Aorta (tissue), 5 donors: ENCODE results near the gene ATF4. TPM values are rescaled to one million over a fixed set of nuclear protein-coding genes. Genes with fewer than 3 reads are reported as not detected.

Experiments
- ATAC-seq: fragments of 200-7000 bp; cut with Tn5 transposase; one replicate; pipeline ENCODE4 v1.9.1; 2022; ENCODE audit warnings: moderate library complexity; ENCODE audit not compliant: low FRiP score
- DNase-seq, 2 donors: peaks; one replicate each; pipeline ENCODE4 v3.0.0-alpha.2; 2020
- H3K27ac ChIP-seq, 2 donors: one replicate each; pipeline ENCODE4 v1.5.1; 2013; ENCODE audit warnings: low read length in 2 of 2, mild to moderate bottlenecking in 2 of 2, moderate library complexity in 2 of 2, control low read depth in 1 of 2, inconsistent platforms in 1 of 2, low read depth in 1 of 2
- H3K27me3 ChIP-seq, 2 donors: one replicate each; pipeline ENCODE4 v1.6.1; 2013; ENCODE audit warnings: control low read depth in 1 of 2, low read length in 1 of 2, mild to moderate bottlenecking in 1 of 2, moderate library complexity in 1 of 2; ENCODE audit not compliant: insufficient read depth in 2 of 2, control insufficient read depth in 1 of 2
- H3K36me3 ChIP-seq, 2 donors: one replicate each; pipeline ENCODE4 v1.6.1; 2013; ENCODE audit warnings: control low read depth in 1 of 2, low read length in 1 of 2, mild to moderate bottlenecking in 1 of 2; ENCODE audit not compliant: insufficient read depth in 2 of 2, control insufficient read depth in 1 of 2
- H3K4me1 ChIP-seq, 2 donors: one replicate each; pipeline ENCODE4 v1.6.1; 2013; ENCODE audit warnings: low read length in 2 of 2, control low read depth in 1 of 2, mild to moderate bottlenecking in 1 of 2, moderate library complexity in 1 of 2; ENCODE audit not compliant: insufficient read depth in 2 of 2, control insufficient read depth in 1 of 2
- H3K4me3 ChIP-seq, 2 donors: one replicate each; pipeline ENCODE4 v1.5.1; 2013; ENCODE audit warnings: low read length in 2 of 2, control low read depth in 1 of 2, mild to moderate bottlenecking in 1 of 2
- H3K9me3 ChIP-seq: one replicate; pipeline ENCODE4 v1.6.1; 2013; ENCODE audit warnings: mild to moderate bottlenecking, low read length; ENCODE audit not compliant: control insufficient read depth
- WGBS, 2 donors: extraction: QIAGEN DNeasy Blood & Tissue Kit; methylation state at CpG; one replicate each; pipeline ENCODE4 v1.1.7; 2013; 5-methylcytosine and 5-hydroxymethylcytosine counted together
- intact Hi-C, 2 donors: fragments of 100-400 bp; cut with DNase I; formaldehyde crosslinking; loops; one replicate each; pipeline versions ENCODE4 v1.14.2 to v1.15.0; 2022
- polyA plus RNA-seq, 2 donors: library from polyadenylated mRNA; stranded (reverse); fragments of 200-250 nt; gene quantifications; one replicate each; pipeline ENCODE4 v1.2.3, GENCODE V29; 2013
- total RNA-seq, 2 donors: library from RNA; stranded (reverse); fragmentation: NEBNext Ultra II Directional; extraction: Animal tissue kit (Norgen Biotek cat#: 25700); gene quantifications; one replicate each; pipeline ENCODE4 v1.2.1, GENCODE V29; 2021
- donor health status: healthy with polysubstance abuse.
- donor health status: Bipolar disorder and iron deficiency.
- donor health status: DM: no; HTN: no; CAD: no.
- donor health status: DM: no; HTN: no; CAD: no.
- donor health status: DM: yes; HTN: yes; CAD: no.

The ATF4 gene
- total and polyA plus RNA-seq, 4 donors: 305 to 759 (median 448) TPM

DNA sequence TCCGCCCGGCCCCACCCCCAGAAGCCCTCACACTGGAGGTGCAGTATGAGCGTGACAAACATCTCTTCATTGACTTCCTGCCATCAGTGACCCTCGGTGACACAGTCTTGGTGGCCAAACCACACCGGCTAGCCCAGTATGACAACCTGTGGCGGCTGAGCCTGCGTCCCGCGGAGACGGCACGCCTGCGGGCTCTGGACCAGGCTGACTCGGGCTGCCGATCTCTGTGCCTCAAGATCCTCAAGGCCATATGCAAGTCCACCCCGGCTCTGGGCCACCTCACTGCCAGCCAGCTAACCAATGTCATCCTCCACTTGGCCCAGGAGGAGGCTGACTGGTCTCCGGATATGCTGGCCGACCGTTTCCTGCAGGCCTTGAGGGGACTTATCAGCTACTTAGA, 6.6 kb upstream of the ATF4 start:
- intact Hi-C loops: loop anchor here in 1 of 2 donors (5.0 kb wide), 1 partner anchor 171 kb away; no protein-coding TSS in a partner anchor
- Histone ChIP-seq H3K4me3 (no peak overlapping the region), H3K4me1 (no peaks in the 10 kb centered on the region), H3K9me3 (no peaks in the 10 kb centered on the region), H3K36me3 (peaks cover 0 to 16% of the 10 kb centered on the region in 2 donors), H3K27ac (no peak overlapping the region), H3K27me3 (no peaks in the 10 kb centered on the region)
- 89 to 90% methylated on average over 18 of the region's 18 CpGs for WGBS, 2 donors
- ATAC-seq (no peak), DNase-seq (peak in 1 of 2 donors; percentile 76)

DNA sequence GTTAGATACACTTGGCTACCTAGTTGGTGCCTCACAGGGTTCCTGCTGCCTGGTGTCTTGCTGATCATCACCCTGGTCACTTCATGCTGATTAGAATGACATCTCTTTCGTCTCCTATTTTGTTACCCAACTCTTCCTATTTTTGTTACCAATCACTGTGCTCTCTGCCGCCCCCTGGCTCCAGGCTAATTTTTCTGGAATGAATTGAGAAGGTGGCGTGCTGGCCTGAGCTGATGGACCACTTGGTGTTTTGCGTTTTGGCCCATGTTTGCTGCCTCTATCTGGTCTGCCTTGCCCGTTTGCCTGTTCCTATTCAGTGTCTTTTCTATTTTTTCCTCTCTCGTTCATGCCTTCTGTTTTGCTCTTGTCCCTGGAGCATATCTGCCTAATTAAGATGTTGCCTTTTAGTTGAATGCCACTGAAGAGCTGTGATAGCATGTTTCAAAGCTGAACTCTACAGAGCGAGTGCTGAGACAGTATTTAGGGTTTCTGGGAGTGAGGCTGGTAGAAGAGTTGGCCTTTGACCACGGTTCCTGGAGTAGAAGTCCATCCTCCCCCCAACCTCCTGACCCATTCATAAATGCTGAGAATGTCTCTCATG, 5.9 kb upstream of the ATF4 start:
- DNase-seq (peak in 1 of 2 donors; percentile 87), ATAC-seq (no peak)
- Histone ChIP-seq H3K27ac (no peak overlapping the region), H3K9me3 (no peaks in the 10 kb centered on the region), H3K4me1 (no peaks in the 10 kb centered on the region), H3K4me3 (no peak overlapping the region), H3K36me3 (peaks cover 0 to 16% of the 10 kb centered on the region in 2 donors), H3K27me3 (no peaks in the 10 kb centered on the region)
- 34 to 38% methylated on average over 8 of the region's 8 CpGs for WGBS, 2 donors
- intact Hi-C loops: loop anchor here in 1 of 2 donors (5.0 kb wide), 1 partner anchor 172 kb away; no protein-coding TSS in a partner anchor

DNA sequence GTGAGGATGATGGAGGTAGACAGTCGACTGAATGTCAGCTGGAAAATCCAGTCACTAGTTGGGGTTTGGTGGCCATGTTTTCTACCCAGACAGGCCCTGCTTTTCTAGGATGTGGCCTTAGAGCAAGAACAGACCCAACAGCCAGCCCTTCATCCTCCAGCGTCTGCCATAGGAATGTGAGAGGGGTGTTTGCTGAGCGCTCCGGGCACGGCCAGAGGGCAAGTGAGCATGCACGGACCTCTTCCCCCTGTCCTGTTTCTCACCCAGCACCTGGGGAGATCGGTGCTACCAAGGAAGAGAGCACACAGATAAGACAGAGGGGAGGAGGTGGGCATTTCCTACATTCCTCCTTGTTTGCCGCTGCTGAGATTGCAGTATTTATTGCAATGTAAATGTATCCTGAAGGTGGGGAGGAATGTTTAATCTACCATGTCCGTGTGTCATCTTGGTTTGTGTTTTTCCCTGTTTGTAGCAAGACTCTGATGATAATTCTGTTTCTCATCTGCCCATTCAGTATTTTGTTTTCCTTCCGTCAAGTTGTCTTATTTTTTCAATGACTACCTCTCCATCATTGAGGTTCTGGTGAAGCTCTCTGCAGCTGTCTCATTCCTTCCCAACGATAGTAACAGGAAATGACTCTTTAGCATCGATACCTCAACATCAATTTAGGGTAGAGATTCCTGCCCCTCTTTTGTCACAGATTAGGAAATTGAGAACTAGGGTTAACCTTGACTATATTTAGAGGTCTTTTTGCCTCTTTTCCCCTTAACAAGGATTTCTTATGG, 4.9 kb upstream of the ATF4 start:
- no peak for ATAC-seq
- no peaks in the 10 kb centered on the region for H3K27me3 ChIP-seq
- DNase-seq: peak in 1 of 2 donors; percentile 52
- no peak overlapping the region for H3K4me3 ChIP-seq
- intact Hi-C loops: loop anchor here (5.0 kb wide), 2 partner anchors 113 to 118 kb away; partner anchors contain the start of gene TAB1 (in 1 of the 2)
- H3K9me3 ChIP-seq: no peaks in the 10 kb centered on the region
- H3K4me1 ChIP-seq: no peaks in the 10 kb centered on the region
- WGBS, 2 donors: 82 to 87% methylated on average over 12 of the region's 12 CpGs
- H3K36me3 ChIP-seq: peaks cover 0 to 16% of the 10 kb centered on the region in 2 donors
- no peak overlapping the region for H3K27ac ChIP-seq

DNA sequence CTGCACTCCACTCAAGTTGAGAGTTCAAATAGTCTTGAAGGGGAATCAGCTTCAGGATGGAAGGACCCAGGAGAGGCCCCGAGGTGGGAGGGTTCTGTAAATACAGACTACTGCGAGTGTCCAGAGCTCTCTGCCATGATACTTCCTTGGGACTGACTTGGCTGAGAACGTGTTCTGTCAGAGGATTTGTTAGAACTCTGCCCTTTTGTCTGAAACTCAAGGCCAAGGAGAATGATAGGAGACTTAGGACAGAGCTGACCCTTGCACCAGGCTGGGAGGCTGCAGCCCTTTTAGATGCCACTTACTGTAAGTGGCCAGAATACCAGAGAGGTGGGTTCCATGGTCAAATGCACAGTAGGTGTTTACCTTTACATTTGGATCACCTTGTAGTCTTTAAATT, 2.9 kb upstream of the ATF4 start:
- peaks cover 0 to 12% of the 10 kb centered on the region in 2 donors for H3K36me3 ChIP-seq
- no peak overlapping the region for H3K4me3 ChIP-seq
- H3K27me3 ChIP-seq: no peaks in the 10 kb centered on the region
- intact Hi-C loops: loop anchor here (5.0 kb wide), 2 partner anchors 115 to 120 kb away; partner anchors contain the start of gene TAB1 (in 1 of the 2)
- 81 to 82% methylated on average over 3 of the region's 3 CpGs for WGBS, 2 donors
- ATAC-seq (no peak), DNase-seq (peak in 1 of 2 donors; percentile 6)
- no peaks in the 10 kb centered on the region for H3K9me3 ChIP-seq
- H3K27ac ChIP-seq: no peak overlapping the region
- H3K4me1 ChIP-seq: no peaks in the 10 kb centered on the region

DNA sequence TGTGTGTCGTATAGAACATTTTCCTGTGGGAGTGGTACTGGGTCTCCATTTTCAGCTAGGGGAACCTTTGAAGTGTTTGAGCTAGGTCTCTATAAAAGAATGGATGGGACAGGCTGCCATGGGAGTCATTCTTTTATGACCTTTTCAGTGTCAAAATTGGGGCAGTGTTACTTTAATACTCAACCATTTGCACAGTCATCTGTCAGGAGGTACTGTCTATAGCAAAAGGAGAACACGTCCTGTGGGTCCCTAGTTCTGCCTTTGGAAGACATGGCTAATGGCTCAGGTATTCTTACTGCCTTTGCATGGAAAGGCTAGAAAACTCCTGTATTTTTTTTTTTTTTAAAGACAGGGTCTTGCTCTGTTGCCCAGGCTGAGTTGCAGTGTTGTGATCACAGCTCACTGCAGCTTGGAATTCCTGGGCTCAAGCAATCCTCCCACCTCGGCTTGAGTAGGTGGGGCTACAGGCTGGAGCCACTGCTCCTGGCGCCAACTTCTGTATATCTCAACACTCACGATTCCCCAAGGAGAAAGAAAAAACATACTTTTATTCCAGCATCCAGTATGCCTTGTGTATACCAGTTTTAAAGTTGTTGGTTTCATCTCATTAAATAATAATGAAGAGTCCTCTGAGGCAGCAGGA, 2.1 kb upstream of the ATF4 start:
- Histone ChIP-seq H3K9me3 (no peaks in the 10 kb centered on the region), H3K27me3 (no peaks in the 10 kb centered on the region), H3K36me3 (peaks cover 0 to 12% of the 10 kb centered on the region in 2 donors), H3K4me1 (no peaks in the 10 kb centered on the region), H3K4me3 (no peak overlapping the region), H3K27ac (no peak overlapping the region)
- intact Hi-C loops: loop anchor here (5.0 kb wide), 2 partner anchors 116 to 121 kb away; partner anchors contain the start of gene TAB1 (in 1 of the 2)
- WGBS, 2 donors: 31 to 32% methylated on average over 5 of the region's 5 CpGs
- ATAC-seq: no peak
- peak in 1 of 2 donors; percentile 7 for DNase-seq

DNA sequence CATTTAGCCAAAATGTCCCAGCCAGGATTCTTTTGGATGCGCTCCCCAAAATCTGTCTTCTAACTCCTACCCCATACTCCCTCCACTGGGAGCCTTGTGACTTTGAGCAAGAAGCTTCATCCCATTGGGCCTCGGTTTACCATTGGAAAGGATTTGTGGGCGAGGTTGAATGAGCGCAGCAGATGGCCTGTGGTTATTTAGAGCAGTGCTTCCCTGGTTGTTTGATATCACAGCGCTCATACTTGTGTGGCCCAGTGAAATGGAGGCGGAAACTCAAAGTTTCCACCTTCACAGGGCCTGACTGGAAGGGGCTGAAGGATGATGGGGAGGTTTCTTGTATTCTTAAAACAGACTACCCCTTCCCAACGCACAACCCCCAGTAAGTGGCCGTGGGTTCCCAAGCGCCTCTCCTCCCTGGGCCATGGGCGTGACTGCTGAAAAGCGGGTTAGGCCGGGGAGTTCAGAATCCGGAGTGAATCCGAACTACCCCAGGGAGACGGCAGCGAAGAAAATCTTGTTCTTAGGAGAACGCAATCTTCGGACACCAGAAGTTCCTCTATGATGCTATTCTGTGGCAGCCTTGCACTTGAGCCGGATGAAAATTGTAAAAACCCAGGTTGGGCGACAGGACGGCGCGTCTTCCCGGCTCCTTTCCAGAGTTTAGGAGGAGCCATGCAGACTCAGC, 1.2 kb upstream of the ATF4 start:
- 7 to 8% methylated on average over 24 of the region's 24 CpGs for WGBS, 2 donors
- peak in 1 of 2 donors; percentile 80 for DNase-seq
- Histone ChIP-seq H3K27me3 (no peaks in the 10 kb centered on the region), H3K9me3 (no peaks in the 10 kb centered on the region), H3K36me3 (peaks cover 2 to 8% of the 10 kb centered on the region in 2 donors), H3K27ac (peak overlapping the region; percentile 38 to 87), H3K4me1 (no peaks in the 10 kb centered on the region), H3K4me3 (peak overlapping the region; percentile 50 to 67)
- intact Hi-C loops: loop anchor here (5.0 kb wide), 2 partner anchors 117 to 122 kb away; partner anchors contain the start of gene TAB1 (in 1 of the 2)
- ATAC-seq: no peak

DNA sequence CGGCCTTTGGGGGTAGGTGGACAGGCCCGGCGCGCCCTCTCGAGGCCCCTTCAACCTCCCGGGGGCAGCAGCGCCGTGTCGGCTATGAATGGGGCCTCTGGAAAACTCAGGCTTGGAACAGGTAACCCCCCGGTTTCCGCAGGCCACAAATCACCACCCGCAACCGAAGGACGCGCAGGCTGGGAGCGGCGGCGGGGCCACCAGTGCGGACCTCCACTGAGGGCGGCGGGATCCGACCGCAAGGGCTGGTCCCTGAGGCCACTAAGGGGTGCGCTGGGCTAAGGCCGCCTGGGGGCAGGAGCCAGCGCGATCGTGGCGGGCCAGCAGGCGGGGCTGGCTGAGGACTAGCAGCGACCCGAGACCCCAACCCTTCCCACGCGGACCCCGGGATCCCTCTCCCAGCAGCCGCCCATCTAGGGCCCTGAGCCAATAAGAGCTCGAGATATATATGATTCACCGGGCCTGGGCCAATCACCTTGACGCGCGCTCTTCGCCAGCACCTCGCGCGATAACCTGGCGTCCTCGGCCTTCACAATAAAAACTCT, 609 bp upstream of the ATF4 start:
- Histone ChIP-seq H3K4me1 (no peaks in the 10 kb centered on the region), H3K27me3 (no peaks in the 10 kb centered on the region), H3K36me3 (peaks cover 4 to 8% of the 10 kb centered on the region in 2 donors), H3K4me3 (peak overlapping the region; percentile 50 to 67), H3K27ac (peak overlapping the region; percentile 38 to 87), H3K9me3 (no peaks in the 10 kb centered on the region)
- intact Hi-C loops: loop anchor here (2.0 to 10.0 kb wide), 5 partner anchors 17 to 205 kb away; partner anchors contain the start of genes MIEF1 (in 1 of the 2), RPL3 (in 1 of the 2) and TAB1 (in 1 of the 2)
- DNase-seq (peak; percentile 99), ATAC-seq (peak; percentile 95)
- 1% methylated on average over 47 of the region's 47 CpGs for WGBS, 2 donors
